Right lung (tissue), 5 donors: ENCODE data around the gene FIG4. TPM values are rescaled to one million over a fixed set of nuclear protein-coding genes. Genes with fewer than 3 reads are reported as not detected.
"Not testable (repeated sequence)": the region's sequence is repeated elsewhere in the genome, so short reads cannot be mapped to it uniquely, and the experiment has no call there.

Source experiments
- DNase-seq, 2 donors: peaks; one replicate each; pipeline ENCODE4 v3.0.0-alpha.2; 2013
- polyA plus RNA-seq, 5 donors: library from polyadenylated mRNA; unstranded; fragments of 120-200 nt; gene quantifications; one replicate each; pipeline versions ENCODE4 v1.2.1 to v1.2.3, GENCODE V29; 2013; ENCODE audit warnings: inconsistent platforms in 1 of 5, low replicate concordance in 1 of 5; ENCODE audit not compliant: insufficient read length in 5 of 5, insufficient read depth in 1 of 5

FIG4 gene
- polyA plus RNA-seq, 5 donors = 16.0 to 23.6 (median 21.6) TPM

DNA sequence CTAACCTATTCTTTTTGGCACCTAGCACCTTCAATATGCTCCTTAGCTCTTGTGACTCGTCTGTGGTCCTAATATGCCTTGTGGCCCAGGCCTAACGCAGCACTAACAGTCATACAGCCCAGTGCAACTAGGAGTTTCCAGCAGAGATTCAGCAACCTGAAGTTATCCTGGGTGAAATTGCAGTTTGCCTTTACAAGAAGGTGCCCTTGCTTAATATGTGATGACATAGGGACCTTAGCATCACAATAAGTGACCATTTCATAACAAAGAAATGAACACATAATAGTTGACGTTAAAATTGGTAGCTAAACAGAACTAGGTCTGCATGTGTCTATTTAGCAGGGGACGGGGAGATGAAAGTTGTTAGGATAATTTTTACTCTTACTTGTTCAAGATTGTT is 10.1 kb downstream of the FIG4 start:
- DNase-seq = no peak

DNA sequence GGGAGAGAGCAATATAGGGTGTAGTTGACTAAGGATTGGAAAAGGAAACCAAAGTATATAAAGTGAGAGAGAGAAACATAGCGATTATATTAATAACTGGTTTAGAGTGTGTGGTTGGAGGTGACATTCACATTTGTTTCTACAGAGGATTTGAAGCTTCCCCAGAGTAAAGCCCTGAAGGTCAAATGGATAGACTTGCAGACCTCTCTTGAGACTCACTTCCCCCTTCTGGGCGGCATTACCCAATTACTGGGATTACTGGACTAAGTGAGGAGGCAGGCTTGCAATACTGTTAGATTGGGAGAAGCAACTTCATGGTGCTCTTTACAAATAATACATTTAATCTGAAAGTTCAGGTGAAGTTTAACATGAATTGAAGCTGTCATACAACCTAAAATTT is 10.7 kb downstream of the FIG4 start:
- no peak for DNase-seq

DNA sequence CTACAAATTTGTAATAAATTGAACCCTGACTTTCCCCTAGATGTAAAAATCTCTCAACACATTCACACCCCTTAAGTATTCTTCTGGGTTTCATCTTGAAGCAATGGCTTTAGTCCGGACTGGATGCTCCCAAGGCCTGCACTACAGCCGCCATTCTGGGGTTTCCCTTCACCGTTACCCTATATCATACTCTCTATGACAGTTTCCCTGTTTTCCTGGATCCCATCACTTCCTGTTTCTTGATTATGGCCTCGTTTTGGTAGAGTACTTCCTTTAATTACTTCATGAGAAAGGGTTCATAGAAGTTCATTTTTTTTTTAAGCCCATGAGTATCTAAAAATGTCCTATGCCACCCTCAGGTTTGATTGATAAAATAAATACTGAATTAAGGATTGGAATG is 11.7 kb downstream of the FIG4 start:
- DNase-seq = no peak

DNA sequence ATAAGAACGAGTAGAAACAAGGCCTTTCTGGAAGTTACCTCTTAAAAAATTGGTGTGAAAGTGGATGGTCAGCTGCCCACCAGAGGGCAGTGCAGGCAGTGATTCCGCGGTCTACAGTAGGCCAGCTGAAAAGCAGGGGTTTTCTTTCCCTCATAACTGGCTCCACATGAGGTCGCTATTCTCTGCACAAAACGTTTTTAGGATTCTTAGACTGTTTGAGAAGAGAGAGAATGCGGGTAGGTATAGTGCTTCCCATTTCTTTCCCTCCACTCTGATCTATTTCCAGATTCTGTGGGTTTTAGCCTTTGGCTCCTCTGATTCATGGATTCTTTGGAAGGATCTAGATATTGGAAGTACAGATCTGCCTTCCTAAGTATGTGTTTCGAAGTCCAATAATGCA is 14.2 kb downstream of the FIG4 start:
- DNase-seq = peak; percentile 74 to 87

DNA sequence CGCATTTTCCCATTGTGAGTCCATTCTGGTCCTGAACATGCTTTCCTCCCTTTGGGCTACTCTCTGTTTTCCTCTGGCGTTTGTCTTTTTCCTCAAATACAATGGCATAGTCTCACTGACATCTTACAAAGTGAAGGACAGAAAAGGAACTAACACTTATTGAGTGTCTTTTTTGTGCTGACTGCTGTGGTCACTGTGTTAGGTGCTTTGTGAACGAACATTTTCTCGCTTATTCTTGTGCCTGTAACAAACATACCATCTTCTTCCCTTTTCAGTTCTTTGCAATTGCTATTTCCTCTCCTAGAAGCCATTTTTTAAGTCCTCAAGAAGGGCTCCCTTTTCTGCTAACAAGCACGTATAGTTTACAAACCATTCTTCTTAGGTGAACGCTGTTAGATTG is 15.4 kb downstream of the FIG4 start:
- no peak for DNase-seq

DNA sequence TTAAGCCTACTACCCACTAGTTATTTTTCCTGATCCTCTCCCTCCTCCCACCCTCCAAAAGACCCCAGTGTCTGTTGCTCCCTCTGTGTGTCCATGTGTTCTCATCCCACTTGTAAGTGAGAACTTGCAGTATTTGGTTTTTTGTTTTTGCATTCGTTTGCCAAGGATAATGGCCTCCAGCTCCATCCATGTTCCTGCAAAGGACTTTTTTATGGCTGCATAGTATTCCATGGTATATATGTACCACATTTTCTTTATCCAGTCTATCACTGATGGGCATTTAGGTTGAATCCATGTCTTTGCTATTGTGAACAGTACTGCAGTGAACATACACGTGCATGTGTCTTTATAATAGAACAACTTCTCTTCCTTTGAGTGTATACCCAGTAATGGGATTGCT is 17.0 kb downstream of the FIG4 start:
- not testable (repeated sequence) for DNase-seq

DNA sequence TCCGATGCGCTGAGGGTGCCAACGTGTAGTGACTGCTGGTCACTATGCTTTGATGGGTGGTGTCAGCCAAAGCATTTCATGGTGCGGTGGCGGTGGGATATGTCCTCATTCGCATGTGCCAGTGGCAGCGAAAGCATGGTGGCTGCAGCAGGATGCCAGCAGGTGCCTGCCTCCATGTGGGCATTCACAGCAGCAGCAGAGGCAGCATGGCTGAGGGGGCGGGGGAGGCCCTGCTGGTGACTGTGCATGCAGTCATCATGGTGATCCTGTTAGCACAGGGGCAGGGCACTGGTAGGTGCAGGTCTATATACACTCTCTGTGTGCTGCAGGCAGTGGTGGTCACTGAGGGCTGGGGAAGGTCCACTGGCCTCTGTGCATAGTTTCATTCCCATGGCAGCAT is 22.0 kb downstream of the FIG4 start:
- DNase-seq = no peak

DNA sequence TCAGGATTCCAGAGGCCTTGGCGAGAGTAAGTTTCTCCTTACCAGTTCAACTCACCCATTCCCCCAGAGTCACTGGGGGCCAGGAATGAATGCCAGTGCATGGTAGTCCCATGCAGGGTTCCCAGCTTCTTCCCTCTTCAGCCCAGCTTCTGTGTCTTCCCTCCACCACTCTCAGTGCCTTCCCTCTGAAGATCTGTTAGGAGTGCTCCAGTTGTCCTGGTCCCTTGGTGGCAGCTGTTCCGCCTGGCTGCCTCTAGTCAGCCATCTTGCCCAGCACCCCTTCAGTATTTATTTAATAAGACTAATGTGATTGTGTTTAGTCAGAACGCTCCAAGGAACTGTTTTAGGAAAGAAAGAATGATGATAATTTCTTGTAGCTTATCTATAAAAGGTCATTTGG is 23.1 kb downstream of the FIG4 start:
- no peak for DNase-seq

DNA sequence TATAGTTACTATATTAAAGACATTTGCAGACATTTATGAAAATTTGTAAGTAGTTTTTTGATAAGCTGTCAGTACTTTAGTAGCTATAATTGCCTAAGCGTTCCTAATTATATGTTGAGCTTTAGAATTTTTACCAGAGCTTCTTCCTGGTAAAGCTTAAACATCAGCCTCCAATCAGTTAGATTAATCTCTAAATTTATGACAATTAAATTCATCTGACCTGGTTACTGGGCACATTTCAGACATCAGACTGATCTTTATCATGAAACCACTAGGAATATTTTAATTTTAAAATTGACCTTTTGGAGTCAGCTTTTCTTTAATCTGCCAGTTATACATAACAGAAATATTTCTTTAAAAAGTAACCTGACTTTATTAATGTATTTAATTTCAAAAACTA is 23.5 kb downstream of the FIG4 start:
- DNase-seq = no peak

DNA sequence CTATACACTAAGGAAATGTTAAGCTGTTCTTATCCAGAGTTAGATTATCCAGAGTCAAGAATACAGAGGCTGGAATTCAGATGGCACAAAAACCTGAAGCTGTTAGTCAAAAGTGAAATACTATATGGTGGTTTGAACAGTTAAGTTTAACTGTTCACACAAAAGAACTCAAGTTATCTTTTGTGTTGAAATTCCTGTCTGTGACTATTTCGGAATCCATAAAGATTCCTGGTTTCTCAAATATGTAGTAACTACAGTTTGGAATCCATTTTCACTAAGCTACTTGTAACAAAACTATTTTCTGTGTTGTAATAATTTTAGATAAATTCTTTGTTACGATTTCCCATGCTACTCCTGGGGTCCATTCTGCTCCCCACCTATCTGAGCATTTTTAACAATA is 24.5 kb downstream of the FIG4 start:
- no peak for DNase-seq

DNA sequence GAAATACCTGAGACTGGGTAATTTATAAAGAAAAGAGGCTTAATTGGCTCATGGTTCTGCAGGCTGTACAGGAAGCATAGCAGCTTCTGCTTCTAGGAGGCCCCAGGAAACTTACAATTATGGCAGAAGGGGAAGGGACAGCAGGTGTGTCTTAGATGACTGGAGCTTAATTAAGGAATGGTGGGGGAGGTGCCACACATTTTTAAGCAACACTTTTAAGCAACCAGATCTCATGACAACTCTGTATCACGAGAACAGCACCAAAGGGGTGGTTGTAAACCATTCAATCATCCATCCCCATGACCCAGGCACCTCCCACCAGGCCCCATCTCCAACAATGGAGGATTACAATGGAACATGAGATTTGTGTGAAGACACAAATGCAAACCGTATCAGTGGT is 26.9 kb downstream of the FIG4 start:
- DNase-seq = no peak

DNA sequence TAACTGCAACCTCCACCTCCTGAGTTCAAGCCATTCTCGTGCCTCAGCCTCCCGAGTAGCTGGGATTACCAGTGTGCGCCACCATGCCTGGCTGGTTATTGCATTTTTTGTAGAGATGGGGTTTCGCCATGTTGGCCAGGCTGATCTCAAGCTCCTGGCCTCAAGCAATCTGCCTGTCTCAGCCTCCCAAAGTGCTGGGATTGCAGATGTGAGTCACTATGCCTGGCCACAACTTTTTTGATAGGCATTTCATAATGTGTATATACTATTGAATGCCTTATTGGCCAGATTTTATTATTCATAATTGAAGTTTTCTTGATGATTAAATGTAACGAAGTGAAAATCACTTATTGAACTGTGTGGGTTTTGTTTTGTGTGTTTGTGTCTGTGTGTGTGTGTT is 27.9 kb downstream of the FIG4 start:
- DNase-seq = no peak

DNA sequence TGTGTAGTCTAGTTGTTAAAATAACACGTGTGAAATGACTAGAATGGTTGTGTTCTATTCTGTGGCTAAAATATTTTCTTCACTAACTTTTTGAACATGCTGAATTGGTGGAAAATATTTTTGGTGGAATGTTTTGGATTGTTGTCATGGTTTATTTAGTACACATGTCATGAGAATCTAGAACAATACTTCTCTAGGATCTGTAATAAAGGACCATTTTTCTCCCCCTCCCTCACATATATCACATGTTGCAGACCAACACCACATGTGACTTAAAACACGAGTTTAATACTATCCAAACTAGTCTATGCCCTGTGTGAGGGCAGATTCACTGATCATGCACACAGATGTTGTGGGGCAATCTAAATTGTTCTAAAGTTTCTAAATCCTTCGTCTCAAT is 29.2 kb downstream of the FIG4 start:
- no peak for DNase-seq

DNA sequence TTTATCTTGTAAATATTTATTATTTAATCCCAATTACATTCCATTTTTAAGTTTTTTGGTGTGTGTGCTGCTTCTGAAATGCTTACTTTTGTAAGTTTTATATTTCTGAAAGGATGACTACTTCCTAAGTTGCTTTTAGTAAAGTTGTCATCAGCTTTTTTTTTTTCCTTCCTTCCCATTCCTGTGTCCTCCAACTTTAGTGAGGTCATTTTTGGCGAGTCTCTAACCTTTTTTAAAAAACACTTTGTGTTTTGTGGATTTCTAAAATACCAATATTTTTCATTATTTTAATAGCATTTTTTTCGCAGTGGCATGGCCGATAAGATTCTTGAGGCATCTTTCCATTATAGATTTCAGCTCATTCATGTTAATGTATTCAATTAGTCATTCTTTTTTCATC is 30.9 kb downstream of the FIG4 start:
- DNase-seq = no peak

DNA sequence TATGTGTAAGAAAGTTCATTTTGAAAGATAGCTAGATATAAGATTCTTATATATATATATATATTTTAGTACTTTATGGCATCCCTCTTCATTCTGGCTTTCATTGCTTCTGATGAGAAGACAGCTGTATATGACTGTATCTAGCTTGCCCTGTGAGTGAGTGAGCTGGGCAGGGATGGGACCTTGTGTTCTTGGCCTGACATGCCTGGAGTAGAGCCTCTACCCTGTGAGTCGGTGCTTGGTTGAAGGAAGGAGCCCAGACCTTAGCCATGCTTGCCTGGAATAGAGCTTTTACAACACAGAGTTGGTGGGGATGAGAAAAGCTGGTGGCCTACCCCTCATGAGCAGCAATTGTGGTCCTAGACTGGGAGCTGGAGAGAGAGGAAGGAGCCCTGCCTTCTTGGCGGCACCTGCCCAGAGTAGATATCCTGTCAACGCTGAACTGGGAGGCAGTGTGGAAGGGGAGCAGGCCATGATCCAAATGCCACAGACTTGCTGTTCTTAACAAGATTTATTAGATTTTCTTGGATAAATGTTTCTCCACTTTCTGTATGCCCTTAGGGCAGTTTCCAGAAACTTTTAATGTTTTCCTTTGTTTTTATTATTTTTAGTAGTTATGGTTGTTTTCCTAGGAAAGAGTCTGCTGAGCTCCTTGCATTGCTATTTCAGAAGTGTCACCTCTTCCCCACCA is 31.6 kb downstream of the FIG4 start:
- DNase-seq = no peak

DNA sequence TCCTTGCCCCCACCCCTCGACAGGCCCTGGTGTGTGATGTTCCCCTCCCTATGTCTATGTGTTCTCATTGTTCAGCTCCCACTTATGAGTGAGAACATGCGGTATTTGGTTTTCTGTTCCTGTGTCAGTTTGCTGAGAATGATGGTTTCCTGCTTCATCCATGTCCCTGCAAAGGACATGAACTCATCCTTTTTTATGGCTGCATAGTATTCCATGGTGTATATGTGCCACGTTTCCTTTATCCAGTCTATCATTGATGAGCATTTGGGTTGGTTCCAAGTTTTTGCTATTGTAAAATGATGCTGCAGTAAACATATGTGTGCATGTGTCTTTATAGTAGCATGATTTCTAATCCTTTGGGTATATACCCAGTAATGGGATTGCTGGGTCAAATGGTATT is 34.2 kb downstream of the FIG4 start:
- not testable (repeated sequence) for DNase-seq

DNA sequence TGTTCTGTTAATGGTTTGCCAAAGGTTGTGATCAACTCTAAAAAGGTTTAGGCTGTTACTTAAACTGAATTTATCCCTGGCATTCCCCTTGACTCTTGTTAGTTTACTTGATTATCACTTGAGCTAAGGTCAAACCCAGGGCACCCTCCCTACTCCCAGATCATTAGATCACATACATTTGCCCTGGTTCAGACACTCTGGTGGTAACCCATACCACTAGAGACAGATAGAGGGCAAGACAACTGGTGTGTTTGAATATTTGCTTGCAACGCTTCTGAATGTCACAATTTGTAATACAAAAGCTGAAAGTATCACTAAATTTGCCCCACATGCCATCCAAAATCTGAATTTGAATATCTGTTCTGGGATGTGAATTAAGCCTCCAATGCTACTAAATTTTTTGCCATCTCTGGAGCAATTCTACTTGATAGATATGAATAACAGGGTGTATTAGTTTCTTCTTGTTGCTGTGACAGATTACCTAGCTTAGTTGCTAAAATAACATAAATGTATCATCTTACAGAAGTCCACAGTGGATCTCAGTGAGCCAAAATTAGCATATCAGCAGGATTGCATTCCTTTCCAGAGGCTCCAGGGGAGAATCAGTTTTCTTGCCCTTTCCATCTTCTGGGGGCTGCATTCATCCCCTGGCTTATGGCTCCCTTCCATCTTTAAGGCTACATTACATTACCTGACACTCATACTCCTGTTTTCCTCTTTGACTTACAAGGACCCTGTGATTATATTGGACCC is 45.4 kb downstream of the FIG4 start:
- no peak for DNase-seq

DNA sequence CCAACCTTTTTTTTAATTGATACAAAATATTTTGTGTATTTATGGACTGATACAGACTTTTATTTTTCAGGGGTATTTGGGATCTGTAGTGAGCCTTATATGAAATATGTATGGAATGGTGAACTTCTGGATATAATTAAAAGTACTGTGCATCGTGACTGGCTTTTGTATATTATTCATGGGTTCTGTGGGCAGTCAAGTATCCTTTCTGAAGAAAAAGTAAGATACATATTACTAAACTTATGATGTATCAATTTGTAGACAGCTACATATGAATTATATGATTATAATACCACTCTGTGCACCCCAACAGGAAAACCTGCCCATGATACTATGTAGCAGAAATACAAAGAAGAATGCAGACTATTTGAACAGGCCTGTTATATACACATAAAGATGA is 47.2 kb downstream of the FIG4 start:
- DNase-seq = no peak

DNA sequence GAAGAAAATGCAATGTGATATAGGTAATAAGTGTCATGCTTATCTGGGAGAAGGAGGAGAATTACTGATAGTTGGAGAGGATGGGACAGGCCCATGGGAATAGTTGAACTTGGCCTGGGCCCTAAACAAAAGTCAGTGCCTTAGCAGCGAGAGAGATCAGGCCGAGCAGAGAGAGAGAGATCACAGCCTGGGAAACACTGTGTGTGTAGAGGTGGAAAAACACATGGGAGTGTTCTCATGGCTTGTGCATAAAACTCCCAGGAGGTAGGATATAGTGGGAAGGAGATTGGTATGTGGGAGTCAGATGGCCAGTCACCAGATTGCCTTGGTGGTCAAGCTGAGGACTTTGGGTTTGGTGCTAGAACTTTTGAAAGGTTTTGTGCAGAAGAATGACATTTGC is 47.6 kb downstream of the FIG4 start:
- no peak for DNase-seq

DNA sequence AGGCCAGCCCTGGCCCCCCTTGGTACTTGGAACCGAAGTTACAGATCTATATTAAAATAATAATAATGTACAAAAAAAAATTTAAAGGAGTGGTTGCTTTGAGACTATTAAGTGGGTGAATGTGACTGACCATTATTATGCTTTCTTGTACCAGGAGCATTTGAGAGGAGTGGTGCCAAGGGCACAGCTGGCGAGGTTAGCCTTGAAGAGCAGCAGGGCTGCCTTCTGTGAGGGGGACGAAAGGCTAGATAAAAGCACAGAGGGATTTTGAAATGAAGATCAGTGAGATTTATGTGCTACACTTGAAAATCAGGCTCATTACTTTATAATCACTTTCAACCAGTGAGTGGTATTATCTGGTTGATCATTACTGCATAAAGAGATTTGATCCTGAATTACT is 48.6 kb downstream of the FIG4 start:
- DNase-seq = no peak

DNA sequence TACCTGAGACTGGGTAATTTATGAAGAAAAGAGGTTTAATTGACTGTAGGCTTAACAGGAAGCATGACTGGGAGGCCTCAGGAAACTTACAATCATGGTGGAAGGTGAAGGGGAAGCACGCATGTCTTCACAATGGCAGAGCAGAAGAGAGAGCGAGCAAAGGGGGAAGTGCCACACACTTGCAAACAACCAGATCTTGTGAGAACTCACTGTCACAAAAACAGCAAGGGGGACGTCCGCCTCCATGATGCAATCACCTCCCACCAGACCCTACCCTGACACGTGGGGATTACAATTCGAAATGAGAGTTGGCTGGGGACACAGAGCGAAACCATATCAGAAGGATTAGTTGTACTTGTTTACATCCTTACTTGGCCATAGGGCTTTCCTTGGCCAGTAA is 49.7 kb downstream of the FIG4 start:
- no peak for DNase-seq

DNA sequence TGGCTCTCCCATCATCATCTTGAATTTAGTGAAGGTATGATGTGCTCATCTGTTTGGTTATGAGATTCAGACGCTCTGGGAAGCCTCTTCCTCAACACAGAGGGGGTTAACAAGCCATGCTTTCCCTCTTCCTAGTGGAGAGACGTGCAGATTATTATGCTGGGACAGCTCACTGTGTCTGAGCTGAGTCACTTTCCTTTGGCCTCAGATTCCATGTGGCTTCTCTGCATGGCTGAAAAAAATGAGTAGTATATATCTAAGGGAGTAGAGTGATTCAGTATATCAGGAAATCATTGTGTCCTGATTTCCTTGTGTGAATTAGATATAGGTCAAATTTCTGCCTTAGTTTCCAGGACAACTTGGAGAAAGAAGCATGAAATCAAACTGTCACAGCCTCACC is 52.6 kb downstream of the FIG4 start:
- no peak for DNase-seq

DNA sequence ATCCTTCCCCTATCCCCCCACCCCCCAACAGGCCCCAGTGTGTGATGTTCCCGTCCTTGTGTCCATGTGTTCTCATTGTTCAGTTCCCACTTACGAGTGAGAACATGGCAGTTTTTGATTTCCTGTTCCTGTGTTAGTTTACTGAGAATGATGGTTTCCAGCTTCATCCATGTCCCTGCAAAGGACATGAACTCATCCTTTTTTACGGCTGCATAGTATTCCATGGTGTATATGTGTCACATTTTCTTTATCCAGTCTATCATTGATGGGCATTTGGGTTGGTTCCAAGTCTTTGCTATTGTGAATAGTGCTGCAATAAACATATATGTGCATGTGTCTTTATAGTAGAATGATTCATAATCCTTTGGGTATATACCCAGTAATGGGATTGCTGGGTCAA is 53.7 kb downstream of the FIG4 start:
- not testable (repeated sequence) for DNase-seq

DNA sequence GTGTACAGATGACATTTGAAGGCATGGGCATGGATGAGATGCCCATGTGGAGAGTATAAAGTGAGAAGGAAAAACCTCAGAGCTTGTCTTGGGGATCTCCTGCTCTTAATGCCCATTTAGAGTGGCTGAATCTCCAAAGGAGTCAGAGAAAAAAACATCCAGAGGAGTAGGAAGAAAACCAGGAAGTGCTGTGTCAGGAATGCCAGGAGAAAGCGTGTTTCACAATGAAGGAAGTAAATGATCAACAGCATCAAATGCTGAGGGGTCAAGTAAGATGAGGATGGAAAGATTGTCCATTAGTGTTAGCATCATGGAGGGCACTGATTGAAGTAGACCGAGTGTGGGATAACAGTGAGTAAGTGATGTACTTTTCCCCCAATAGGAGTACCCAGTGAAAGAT is 56.1 kb downstream of the FIG4 start:
- no peak for DNase-seq
